GM12878 (cell line): ENCODE measurements around the gene GPRC5D. TPM values are rescaled to one million over a fixed set of nuclear protein-coding genes. Genes with fewer than 3 reads are reported as not detected.

Experiments used
- ATAC-seq: fragments of 200-7000 bp; cut with Tn5 transposase; 3 replicates; pipeline ENCODE4 v1.9.1; 2020; ENCODE audit warnings: mild to moderate bottlenecking, moderate library complexity
- BruUV-seq: library from RNA; stranded (reverse); fragments of 400-500 nt; replicated peaks from 2 replicates; lab custom pipeline; 2021; lab: Mats Ljungman, UMichigan
- CTCF ChIA-PET: fragments of 300-600 bp; sonication (Branson Sonifier 250); formaldehyde crosslinking; extraction: SDS; loops from one replicate; lab custom pipeline; 2021; ENCODE audit warnings: inconsistent platforms; lab: Yijun Ruan, JAX
- POLR2A ChIA-PET: fragments of 350-600 bp; formaldehyde crosslinking; extraction: SDS; loops from one replicate; lab custom pipeline; 2021; ENCODE audit warnings: inconsistent platforms; lab: Charles Lee
- RAD21 ChIA-PET: fragments of 300-600 bp; sonication (Branson Sonifier 250); formaldehyde crosslinking; loops from one replicate; lab custom pipeline; 2023; ENCODE audit warnings: antibody characterized with exemption; ENCODE audit not compliant: unreplicated experiment; lab: Charles Lee
- SMC1A ChIA-PET: fragments of 300-600 bp; sonication (Branson Sonifier 250); formaldehyde crosslinking; loops from one replicate; lab custom pipeline; 2023; ENCODE audit not compliant: unreplicated experiment, uncharacterized antibody; lab: Charles Lee
- DNase-seq: peaks from one replicate; pipeline ENCODE4 v3.0.0-alpha.2; 2011; ENCODE audit warnings: low read depth, low spot score
- FAIRE-seq: peaks from 3 replicates; lab custom pipeline; 2011; peaks lifted over from hg19 to GRCh38; lab: Jason Lieb, UNC
- H2AFZ ChIP-seq: 2 replicates; pipeline ENCODE4 v1.6.0; 2011; ENCODE audit warnings: low read depth, low read length, control low read depth; ENCODE audit not compliant: control insufficient read depth
- H3K27ac ChIP-seq: 2 replicates; pipeline ENCODE4 v1.5.1; 2011; ENCODE audit warnings: control low read depth; ENCODE audit not compliant: control insufficient read depth, insufficient read depth
- H3K27me3 ChIP-seq, 2 experiments: replicated peaks in 1 of 2; 2 replicates each; pipeline versions ENCODE4 v1.6.0 to v1.6.1; 2011; ENCODE audit warnings: low read length in 1 of 2; ENCODE audit not compliant: control insufficient read depth in 2 of 2, insufficient read depth in 2 of 2
- H3K36me3 ChIP-seq, 2 experiments: 2 replicates each; pipeline ENCODE4 v1.5.1; 2011; ENCODE audit warnings: low read length in 1 of 2; ENCODE audit not compliant: control insufficient read depth in 2 of 2, insufficient read depth in 2 of 2
- H3K4me1 ChIP-seq: 2 replicates; pipeline ENCODE4 v1.6.1; 2011; ENCODE audit warnings: mild to moderate bottlenecking, low read length, moderate library complexity, mixed read lengths; ENCODE audit not compliant: control insufficient read depth, insufficient read depth
- H3K4me2 ChIP-seq: 2 replicates; pipeline ENCODE4 v1.6.0; 2011; ENCODE audit warnings: control low read depth; ENCODE audit not compliant: control insufficient read depth, insufficient read depth
- H3K4me3 ChIP-seq: fragments of 200-600 bp; sonication (generic); 2 replicates; pipeline ENCODE4 v1.5.1; 2016
- H3K79me2 ChIP-seq: 2 replicates; pipeline ENCODE4 v1.6.0; 2011; ENCODE audit warnings: low read length; ENCODE audit not compliant: control insufficient read depth, insufficient read depth
- H3K9ac ChIP-seq: 2 replicates; pipeline ENCODE4 v1.8.0; 2011; ENCODE audit warnings: low read length, control low read depth, mixed read lengths; ENCODE audit not compliant: control insufficient read depth, insufficient read depth
- H3K9me3 ChIP-seq: replicated peaks from 3 replicates; pipeline ENCODE4 v1.5.1; 2011; ENCODE audit warnings: mild to moderate bottlenecking, low read length; ENCODE audit not compliant: control insufficient read depth, insufficient read depth
- H4K20me1 ChIP-seq: 2 replicates; pipeline ENCODE4 v1.6.0; 2011; ENCODE audit not compliant: control insufficient read depth, insufficient read depth
- CBX3 ChIP-seq: fragments of 200-600 bp; sonication (generic); IDR thresholded peaks from 2 replicates; pipeline ENCODE4 v1.6.1; 2016; ENCODE audit warnings: low read depth, borderline replicate concordance
- CEBPB ChIP-seq, 2 experiments: fragments of 150-350 bp in 1 of 2; IDR thresholded peaks; 2 replicates each; pipeline ENCODE4 v1.6.1; 2012 to 2014; ENCODE audit warnings: low read depth in 2 of 2, low read length in 2 of 2, borderline replicate concordance in 1 of 2, inconsistent platforms in 1 of 2
- CREB1 ChIP-seq: IDR thresholded peaks from 2 replicates; pipeline ENCODE4 v1.6.1; 2012; ENCODE audit warnings: low read depth, mild to moderate bottlenecking, inconsistent platforms
- HDAC6 ChIP-seq: fragments of 200-600 bp; sonication (generic); IDR thresholded peaks from one replicate; pipeline ENCODE4 v1.8.0; 2017; ENCODE audit warnings: antibody characterized with exemption; ENCODE audit not compliant: unreplicated experiment
- IKZF1 ChIP-seq: fragments of 450-650 bp; conservative IDR thresholded peaks from 2 replicates; pipeline ENCODE4 v1.6.1; 2017; ENCODE audit warnings: antibody characterized with exemption, mild to moderate bottlenecking
- MTA2 ChIP-seq: fragments of 450-650 bp; IDR thresholded peaks from 2 replicates; pipeline ENCODE4 v1.6.1; 2016; ENCODE audit warnings: low read depth, mild to moderate bottlenecking, moderate library complexity
- NBN ChIP-seq: fragments of 450-650 bp; IDR thresholded peaks from 2 replicates; pipeline ENCODE4 v1.6.1; 2016
- PML ChIP-seq: IDR thresholded peaks from 2 replicates; pipeline ENCODE4 v1.6.1; 2012; ENCODE audit warnings: low read length, inconsistent platforms
- TCF12 ChIP-seq: IDR thresholded peaks from 2 replicates; pipeline ENCODE4 v1.6.1; 2011; ENCODE audit warnings: low read depth, mild to moderate bottlenecking, low read length
- TCF3 ChIP-seq: IDR thresholded peaks from 2 replicates; pipeline ENCODE4 v1.6.1; 2012; ENCODE audit warnings: low read depth, mild to moderate bottlenecking, low read length, borderline replicate concordance; ENCODE audit not compliant: insufficient read depth
- TCF7 ChIP-seq: IDR thresholded peaks from 2 replicates; pipeline ENCODE4 v1.6.1; 2014; ENCODE audit warnings: antibody characterized with exemption, borderline replicate concordance
- USF1 ChIP-seq: IDR thresholded peaks from 2 replicates; pipeline ENCODE4 v1.6.1; 2011; ENCODE audit warnings: borderline replicate concordance, low read depth, mild to moderate bottlenecking, moderate library complexity, mixed read lengths, low read length; ENCODE audit not compliant: insufficient read depth; ENCODE audit errors: extremely low read length
- WRNIP1 ChIP-seq: IDR thresholded peaks from 2 replicates; pipeline ENCODE4 v1.6.1; 2011; ENCODE audit warnings: low read depth, low read length, improper control_type of control experiment, borderline replicate concordance
- WGBS: methylation state at CpG from one replicate; pipeline ENCODE4 v1.1.6; 2016; ENCODE audit warnings: low lambda C conversion rate; ENCODE audit not compliant: insufficient replicate concordance, insufficient coverage; ENCODE audit errors: missing lambda C conversion rate; 5-methylcytosine and 5-hydroxymethylcytosine counted together
- in situ Hi-C: fragments of 300-500 bp; cut with MboI; formaldehyde crosslinking; loops from 9 replicates; pipeline ENCODE4 v1.14.3; 2018; ENCODE audit warnings: mixed read lengths
- intact Hi-C: fragments of 100-400 bp; cut with micrococcal nuclease; formaldehyde crosslinking; loops from one replicate; pipeline ENCODE4 v1.14.2; 2022; ENCODE audit not compliant: unreplicated experiment
- polyA plus RNA-seq, 11 experiments: library from polyadenylated mRNA; depleted of rRNA in 4 of 11; unstranded in 6 of 11; stranded (reverse) in 5 of 11; fragments of >200 nt; fragmentation: Nextera tagmentation in 4 of 11; fragmentation: Illumina TruSeq in 1 of 11; extraction: Ambion mirVana in 4 of 11; extraction: Trizol in 1 of 11; gene quantifications; 1 replicate in 1 of 11; 2 replicates in 10 of 11; pipeline versions ENCODE4 v1.2.1 to v1.2.3, GENCODE V29; 2011 to 2016; ENCODE audit warnings: inconsistent platforms in 2 of 11, missing spikeins in 2 of 11, low read depth in 1 of 11
- total RNA-seq, 4 experiments: library from RNA; depleted of rRNA in 3 of 4; stranded (reverse); fragments of >200 nt in 3 of 4; fragmentation: Illumina TruSeq in 1 of 4; extraction: Trizol in 1 of 4; gene quantifications; 2 replicates each; pipeline versions ENCODE4 v1.2.1 to v1.2.3, GENCODE V29; 2013 to 2021

Gene GPRC5D
- total and polyA plus RNA-seq, 10 of the 15 experiments (the other 5 are each of a cell fraction or from before 2014, with no cell fraction given): 0.18 to 0.90 (median 0.37) TPM; not detected in 3

- DNase-seq (no peak), ATAC-seq (peak; percentile 44), FAIRE-seq (no peak)
- ChIA-PET RAD21 (no interaction called here), POLR2A (no interaction called here), CTCF (interaction anchor here (0.6 kb wide), 1 partner anchor 114 kb away, joined by 3 read pairs; no protein-coding TSS in a partner anchor), SMC1A (no interaction called here)
- H2AFZ ChIP-seq: peak overlapping the region; percentile 51
- intact Hi-C loops (no loop called here), in situ Hi-C loops (no loop called here)
- H3K9ac ChIP-seq: no peak overlapping the region
- H3K9me3 ChIP-seq: no peaks in the 10 kb centered on the region; the same call in 2 of the 3 replicates
- H3K79me2 ChIP-seq: no peaks in the 10 kb centered on the region
- BruUV-seq: no TSS peak
- peak overlapping the region; percentile 45; the same call in 1 of the 2 replicates for H3K4me3 ChIP-seq
- WGBS: 8% methylated on average over 13 of the region's 16 CpGs
- TF ChIP-seq CREB1: no peak
- no peak for TF ChIP-seq USF1
- no peak for TF ChIP-seq WRNIP1
- TF ChIP-seq TCF12: no peak
- TF ChIP-seq PML: no peak
- no peak for TF ChIP-seq MTA2
- no peak for TF ChIP-seq TCF7
- no peak for TF ChIP-seq NBN
- no peak for TF ChIP-seq TCF3
- TF ChIP-seq CEBPB (IDR thresholded peaks at IDR 0.05; ENCODE audit: borderline replicate concordance in 1 of 2, low read depth in 2 of 2, low read length in 2 of 2): no peak
- TF ChIP-seq HDAC6: no peak
- no peak for TF ChIP-seq IKZF1
- TF ChIP-seq CBX3: no peak
- H3K36me3 ChIP-seq: no peaks in the 10 kb centered on the region
- H3K4me2 ChIP-seq: peak overlapping the region; percentile 88
- H3K27ac ChIP-seq: no peak overlapping the region
- peaks cover 12% of the 10 kb centered on the region in 2 experiments for H3K27me3 ChIP-seq
- H4K20me1 ChIP-seq: no peaks in the 10 kb centered on the region; the same call in 1 of the 2 replicates
- H3K4me1 ChIP-seq: peaks cover 8% of the 10 kb centered on the region
Observed at GRCh38 chr12:13000616-13000924, 48.6 kb upstream of the GPRC5D start.
